ENCODE measurements around the gene TOLLIP.
"Not testable (repeated sequence)": the region's sequence is repeated elsewhere in the genome, so short reads cannot be mapped to it uniquely, and the experiment has no call there.

TOLLIP gene

GRCh38 chr11:1245717-1246116 is 63.7 kb downstream of the TOLLIP start:
- not testable (repeated sequence) for DNase-seq (ENCODE audit: low read depth)

GRCh38 chr11:1244557-1244956 is 64.9 kb downstream of the TOLLIP start:
- not testable (repeated sequence) for DNase-seq (ENCODE audit: low read depth)

- DNase-seq (ENCODE audit: low read depth): not testable (repeated sequence)
Observed at GRCh38 chr11:1243521-1243920, 65.9 kb downstream of the TOLLIP start.

- DNase-seq (ENCODE audit: low read depth): not testable (repeated sequence)
Observed at GRCh38 chr11:1242751-1243150, 66.7 kb downstream of the TOLLIP start.

- no peak for DNase-seq (ENCODE audit: low read depth)
Observed at GRCh38 chr11:1242289-1242688, 67.1 kb downstream of the TOLLIP start.

- DNase-seq (ENCODE audit: low read depth): no peak
Observed at GRCh38 chr11:1241706-1242105, 67.7 kb downstream of the TOLLIP start.

- no peak for DNase-seq (ENCODE audit: low read depth)
Observed at GRCh38 chr11:1240771-1241170, 68.7 kb downstream of the TOLLIP start.

GRCh38 chr11:1239596-1240205 is 69.7 kb downstream of the TOLLIP start:
- no peak for DNase-seq (ENCODE audit: low read depth)

- DNase-seq (ENCODE audit: low read depth): no peak
Observed at GRCh38 chr11:1238767-1239595, 70.5 kb downstream of the TOLLIP start.

- no peak for DNase-seq (ENCODE audit: low read depth)
Observed at GRCh38 chr11:1237851-1238250, 71.6 kb downstream of the TOLLIP start.

- DNase-seq (ENCODE audit: low read depth): no peak
Observed at GRCh38 chr11:1237128-1237580, 72.3 kb downstream of the TOLLIP start.

- no peak for DNase-seq (ENCODE audit: low read depth)
Observed at GRCh38 chr11:1236316-1237127, 72.9 kb downstream of the TOLLIP start.

- no peak for DNase-seq (ENCODE audit: low read depth)
Observed at GRCh38 chr11:1235901-1236315, 73.5 kb downstream of the TOLLIP start.

- DNase-seq (ENCODE audit: low read depth): no peak
Observed at GRCh38 chr11:1235306-1235900, 74.0 kb downstream of the TOLLIP start.

GRCh38 chr11:1234771-1235305 is 74.6 kb downstream of the TOLLIP start:
- DNase-seq (ENCODE audit: low read depth): no peak

GRCh38 chr11:1234054-1234720 is 75.2 kb downstream of the TOLLIP start:
- DNase-seq (ENCODE audit: low read depth): no peak

GRCh38 chr11:1233351-1234053 is 75.9 kb downstream of the TOLLIP start:
- no peak for DNase-seq (ENCODE audit: low read depth)

- no peak for DNase-seq (ENCODE audit: low read depth)
Observed at GRCh38 chr11:1232883-1233321, 76.5 kb downstream of the TOLLIP start.

- DNase-seq (ENCODE audit: low read depth): no peak
Observed at GRCh38 chr11:1232021-1232882, 77.2 kb downstream of the TOLLIP start.
